Measurements from ENCODE around the gene MPL. TPM values are rescaled to one million over a fixed set of nuclear protein-coding genes. Genes with fewer than 3 reads are reported as not detected.

MPL gene
- total and polyA plus RNA-seq, 2 of the 8 experiments (the other 6 are each of a cell fraction or from before 2014, with no cell fraction given), result 0.08 TPM; not detected in 1

DNA sequence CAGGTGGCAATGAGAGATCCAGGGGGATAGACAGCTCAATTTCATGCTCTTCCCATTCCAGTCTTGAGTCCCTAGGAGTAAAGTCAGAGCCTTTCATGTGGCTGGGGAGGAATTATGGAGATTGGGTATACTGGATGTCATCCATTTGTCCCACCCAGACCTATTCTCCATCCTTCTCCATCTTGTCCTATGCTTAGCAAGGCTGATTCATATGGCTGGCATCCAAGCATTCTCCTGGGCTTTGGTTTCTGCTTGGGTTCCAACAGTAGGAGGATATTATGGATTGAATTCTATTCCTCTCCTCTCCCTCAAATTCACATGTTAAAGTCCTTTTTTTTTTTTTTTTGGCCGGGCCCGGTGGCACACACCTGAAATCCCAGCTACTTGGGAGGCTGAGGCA lies 17.3 kb downstream of the MPL start (continued):
- TF ChIP-seq, protein P1, sequence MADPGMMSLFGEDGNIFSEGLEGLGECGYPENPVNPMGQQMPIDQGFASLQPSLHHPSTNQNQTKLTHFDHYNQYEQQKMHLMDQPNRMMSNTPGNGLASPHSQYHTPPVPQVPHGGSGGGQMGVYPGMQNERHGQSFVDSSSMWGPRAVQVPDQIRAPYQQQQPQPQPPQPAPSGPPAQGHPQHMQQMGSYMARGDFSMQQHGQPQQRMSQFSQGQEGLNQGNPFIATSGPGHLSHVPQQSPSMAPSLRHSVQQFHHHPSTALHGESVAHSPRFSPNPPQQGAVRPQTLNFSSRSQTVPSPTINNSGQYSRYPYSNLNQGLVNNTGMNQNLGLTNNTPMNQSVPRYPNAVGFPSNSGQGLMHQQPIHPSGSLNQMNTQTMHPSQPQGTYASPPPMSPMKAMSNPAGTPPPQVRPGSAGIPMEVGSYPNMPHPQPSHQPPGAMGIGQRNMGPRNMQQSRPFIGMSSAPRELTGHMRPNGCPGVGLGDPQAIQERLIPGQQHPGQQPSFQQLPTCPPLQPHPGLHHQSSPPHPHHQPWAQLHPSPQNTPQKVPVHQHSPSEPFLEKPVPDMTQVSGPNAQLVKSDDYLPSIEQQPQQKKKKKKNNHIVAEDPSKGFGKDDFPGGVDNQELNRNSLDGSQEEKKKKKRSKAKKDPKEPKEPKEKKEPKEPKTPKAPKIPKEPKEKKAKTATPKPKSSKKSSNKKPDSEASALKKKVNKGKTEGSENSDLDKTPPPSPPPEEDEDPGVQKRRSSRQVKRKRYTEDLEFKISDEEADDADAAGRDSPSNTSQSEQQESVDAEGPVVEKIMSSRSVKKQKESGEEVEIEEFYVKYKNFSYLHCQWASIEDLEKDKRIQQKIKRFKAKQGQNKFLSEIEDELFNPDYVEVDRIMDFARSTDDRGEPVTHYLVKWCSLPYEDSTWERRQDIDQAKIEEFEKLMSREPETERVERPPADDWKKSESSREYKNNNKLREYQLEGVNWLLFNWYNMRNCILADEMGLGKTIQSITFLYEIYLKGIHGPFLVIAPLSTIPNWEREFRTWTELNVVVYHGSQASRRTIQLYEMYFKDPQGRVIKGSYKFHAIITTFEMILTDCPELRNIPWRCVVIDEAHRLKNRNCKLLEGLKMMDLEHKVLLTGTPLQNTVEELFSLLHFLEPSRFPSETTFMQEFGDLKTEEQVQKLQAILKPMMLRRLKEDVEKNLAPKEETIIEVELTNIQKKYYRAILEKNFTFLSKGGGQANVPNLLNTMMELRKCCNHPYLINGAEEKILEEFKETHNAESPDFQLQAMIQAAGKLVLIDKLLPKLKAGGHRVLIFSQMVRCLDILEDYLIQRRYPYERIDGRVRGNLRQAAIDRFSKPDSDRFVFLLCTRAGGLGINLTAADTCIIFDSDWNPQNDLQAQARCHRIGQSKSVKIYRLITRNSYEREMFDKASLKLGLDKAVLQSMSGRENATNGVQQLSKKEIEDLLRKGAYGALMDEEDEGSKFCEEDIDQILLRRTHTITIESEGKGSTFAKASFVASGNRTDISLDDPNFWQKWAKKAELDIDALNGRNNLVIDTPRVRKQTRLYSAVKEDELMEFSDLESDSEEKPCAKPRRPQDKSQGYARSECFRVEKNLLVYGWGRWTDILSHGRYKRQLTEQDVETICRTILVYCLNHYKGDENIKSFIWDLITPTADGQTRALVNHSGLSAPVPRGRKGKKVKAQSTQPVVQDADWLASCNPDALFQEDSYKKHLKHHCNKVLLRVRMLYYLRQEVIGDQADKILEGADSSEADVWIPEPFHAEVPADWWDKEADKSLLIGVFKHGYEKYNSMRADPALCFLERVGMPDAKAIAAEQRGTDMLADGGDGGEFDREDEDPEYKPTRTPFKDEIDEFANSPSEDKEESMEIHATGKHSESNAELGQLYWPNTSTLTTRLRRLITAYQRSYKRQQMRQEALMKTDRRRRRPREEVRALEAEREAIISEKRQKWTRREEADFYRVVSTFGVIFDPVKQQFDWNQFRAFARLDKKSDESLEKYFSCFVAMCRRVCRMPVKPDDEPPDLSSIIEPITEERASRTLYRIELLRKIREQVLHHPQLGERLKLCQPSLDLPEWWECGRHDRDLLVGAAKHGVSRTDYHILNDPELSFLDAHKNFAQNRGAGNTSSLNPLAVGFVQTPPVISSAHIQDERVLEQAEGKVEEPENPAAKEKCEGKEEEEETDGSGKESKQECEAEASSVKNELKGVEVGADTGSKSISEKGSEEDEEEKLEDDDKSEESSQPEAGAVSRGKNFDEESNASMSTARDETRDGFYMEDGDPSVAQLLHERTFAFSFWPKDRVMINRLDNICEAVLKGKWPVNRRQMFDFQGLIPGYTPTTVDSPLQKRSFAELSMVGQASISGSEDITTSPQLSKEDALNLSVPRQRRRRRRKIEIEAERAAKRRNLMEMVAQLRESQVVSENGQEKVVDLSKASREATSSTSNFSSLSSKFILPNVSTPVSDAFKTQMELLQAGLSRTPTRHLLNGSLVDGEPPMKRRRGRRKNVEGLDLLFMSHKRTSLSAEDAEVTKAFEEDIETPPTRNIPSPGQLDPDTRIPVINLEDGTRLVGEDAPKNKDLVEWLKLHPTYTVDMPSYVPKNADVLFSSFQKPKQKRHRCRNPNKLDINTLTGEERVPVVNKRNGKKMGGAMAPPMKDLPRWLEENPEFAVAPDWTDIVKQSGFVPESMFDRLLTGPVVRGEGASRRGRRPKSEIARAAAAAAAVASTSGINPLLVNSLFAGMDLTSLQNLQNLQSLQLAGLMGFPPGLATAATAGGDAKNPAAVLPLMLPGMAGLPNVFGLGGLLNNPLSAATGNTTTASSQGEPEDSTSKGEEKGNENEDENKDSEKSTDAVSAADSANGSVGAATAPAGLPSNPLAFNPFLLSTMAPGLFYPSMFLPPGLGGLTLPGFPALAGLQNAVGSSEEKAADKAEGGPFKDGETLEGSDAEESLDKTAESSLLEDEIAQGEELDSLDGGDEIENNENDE (IDR thresholded peaks at IDR 0.05; ENCODE audit: insufficient replicate concordance, low read length), result no peak
- TF ChIP-seq BACH1 (IDR thresholded peaks at IDR 0.05; ENCODE audit: low read length), result no peak
- no peak for TF ChIP-seq BRCA1 (IDR thresholded peaks at IDR 0.05; ENCODE audit: low read depth, low read length)
- no peak for TF ChIP-seq ASH2L (IDR thresholded peaks at IDR 0.05; ENCODE audit: low read length)
- no peak for TF ChIP-seq SP4 (IDR thresholded peaks at IDR 0.05; ENCODE audit: low read length)
- no peak for TF ChIP-seq CHD2 (IDR thresholded peaks at IDR 0.05; ENCODE audit: low read length)
- TF ChIP-seq TBP (IDR thresholded peaks at IDR 0.05; ENCODE audit: low read depth, low read length), result no peak
- no peak for TF ChIP-seq RAD21 (IDR thresholded peaks at IDR 0.05 in 1 of 2, conservative IDR thresholded peaks at IDR 0.05 in 1 of 2; ENCODE audit: low read depth in 2 of 2, low read length in 2 of 2)
- TF ChIP-seq RNF2 (IDR thresholded peaks at IDR 0.05; ENCODE audit: borderline replicate concordance, low read depth, low read length, missing control alignments, poor library complexity, severe bottlenecking), result no peak
- no peak for TF ChIP-seq SIN3A (conservative IDR thresholded peaks at IDR 0.05 in 1 of 2, IDR thresholded peaks at IDR 0.05 in 1 of 2; ENCODE audit: low read depth in 1 of 2, low read length in 2 of 2)
- no peak for TF ChIP-seq POLR2A (IDR thresholded peaks at IDR 0.05; ENCODE audit: control extremely low read depth in 1 of 2, low read depth in 2 of 2, low read length in 2 of 2)
- TF ChIP-seq SAP30 (IDR thresholded peaks at IDR 0.05; ENCODE audit: insufficient read depth, insufficient replicate concordance, low read length), result no peak
